Ammon's horn (tissue), 1 donor: ENCODE data around the gene SYNJ2.

ENCODE experiments used
- DNase-seq: peaks from one replicate; pipeline ENCODE4 v3.0.0-alpha.2; 2016; ENCODE audit warnings: low spot score

The SYNJ2 gene

GRCh38 chr6:157996918-157997702, 15.4 kb downstream of the SYNJ2 start:
- DNase-seq = no peak

- no peak for DNase-seq
Observed at GRCh38 chr6:157997893-157998608, 16.4 kb downstream of the SYNJ2 start.

- no peak for DNase-seq
Observed at GRCh38 chr6:157998707-157999167, 17.1 kb downstream of the SYNJ2 start.

GRCh38 chr6:157999168-158000051, 17.7 kb downstream of the SYNJ2 start:
- peak; percentile 90 for DNase-seq

GRCh38 chr6:158000530-158001307, 19.1 kb downstream of the SYNJ2 start:
- no peak for DNase-seq

GRCh38 chr6:158002249-158002950, 20.7 kb downstream of the SYNJ2 start:
- no peak for DNase-seq

- DNase-seq = peak; percentile 65
Observed at GRCh38 chr6:158002951-158003853, 21.5 kb downstream of the SYNJ2 start.

GRCh38 chr6:158003910-158004700, 22.4 kb downstream of the SYNJ2 start:
- no peak for DNase-seq

- no peak for DNase-seq
Observed at GRCh38 chr6:158004701-158005095, 23.0 kb downstream of the SYNJ2 start.

GRCh38 chr6:158005626-158006180, 24.0 kb downstream of the SYNJ2 start:
- no peak for DNase-seq

GRCh38 chr6:158006331-158006730, 24.7 kb downstream of the SYNJ2 start:
- no peak for DNase-seq

GRCh38 chr6:158006821-158007570, 25.3 kb downstream of the SYNJ2 start:
- DNase-seq = no peak

GRCh38 chr6:158008864-158009113, 27.1 kb downstream of the SYNJ2 start:
- no peak for DNase-seq

GRCh38 chr6:158009114-158009891, 27.6 kb downstream of the SYNJ2 start:
- peak; percentile 93 for DNase-seq

- no peak for DNase-seq
Observed at GRCh38 chr6:158009935-158010585, 28.4 kb downstream of the SYNJ2 start.

GRCh38 chr6:158010591-158011477, 29.2 kb downstream of the SYNJ2 start:
- no peak for DNase-seq
